Common myeloid progenitor, CD34-positive (primary cell): Measurements from ENCODE around the gene EGFR.

Experiments
- CTCF ChIA-PET: fragments of 350-600 bp; sonication (Branson Sonifier 250); formaldehyde crosslinking; loops from one replicate; lab custom pipeline; 2021; ENCODE audit warnings: antibody characterized with exemption; lab: Charles Lee
- POLR2A ChIA-PET: fragments of 350-600 bp; sonication (Branson Sonifier 250); formaldehyde crosslinking; loops from one replicate; lab custom pipeline; 2021; ENCODE audit warnings: antibody characterized with exemption; lab: Charles Lee
- DNase-seq, 3 donors: peaks; one replicate each; pipeline versions ENCODE4 v3.0.0 to v3.0.0-alpha.2; 2013
- H3K27ac ChIP-seq, 2 experiments: 1 replicate in 1 of 2; 2 replicates in 1 of 2; pipeline ENCODE4 v1.7.0; 2013; ENCODE audit warnings: inconsistent platforms in 2 of 2, low read length in 2 of 2, mild to moderate bottlenecking in 2 of 2, low read depth in 1 of 2, moderate library complexity in 1 of 2; ENCODE audit not compliant: severe bottlenecking in 2 of 2, insufficient read depth in 1 of 2, poor library complexity in 1 of 2
- H3K27me3 ChIP-seq, 5 experiments: replicated peaks in 2 of 5; 1 replicate in 3 of 5; 2 replicates in 2 of 5; pipeline versions ENCODE4 v1.6.1 to v1.7.0; 2013; ENCODE audit warnings: low read length in 4 of 5, mild to moderate bottlenecking in 2 of 5, moderate library complexity in 2 of 5, inconsistent platforms in 1 of 5; ENCODE audit not compliant: insufficient read depth in 5 of 5, control insufficient read depth in 4 of 5
- H3K36me3 ChIP-seq, 4 experiments: 1 replicate in 2 of 4; 2 replicates in 2 of 4; pipeline versions ENCODE4 v1.6.1 to v1.7.0; 2013; ENCODE audit warnings: low read length in 3 of 4, control low read depth in 1 of 4, mild to moderate bottlenecking in 1 of 4; ENCODE audit not compliant: control insufficient read depth in 4 of 4, insufficient read depth in 4 of 4
- H3K4me1 ChIP-seq, 4 experiments: 1 replicate in 3 of 4; 2 replicates in 1 of 4; pipeline versions ENCODE4 v1.6.1 to v1.7.1; 2013; ENCODE audit warnings: low read length in 3 of 4, mild to moderate bottlenecking in 3 of 4, control low read depth in 1 of 4, inconsistent platforms in 1 of 4, moderate library complexity in 1 of 4; ENCODE audit not compliant: control insufficient read depth in 4 of 4, insufficient read depth in 4 of 4; ENCODE audit errors: control extremely low read depth in 1 of 4
- H3K4me3 ChIP-seq, 7 experiments: 1 replicate in 4 of 7; 2 replicates in 3 of 7; pipeline versions ENCODE4 v1.5.1 to v1.7.0; 2013; ENCODE audit warnings: mild to moderate bottlenecking in 7 of 7, low read length in 6 of 7, moderate library complexity in 6 of 7, inconsistent platforms in 2 of 7, low read depth in 2 of 7, control low read depth in 1 of 7; ENCODE audit not compliant: insufficient read depth in 4 of 7, control insufficient read depth in 1 of 7; ENCODE audit errors: extremely low read depth in 1 of 7
- H3K9me3 ChIP-seq, 5 experiments: 1 replicate in 4 of 5; 2 replicates in 1 of 5; pipeline versions ENCODE4 v1.6.1 to v1.7.1; 2013; ENCODE audit warnings: low read length in 4 of 5, mild to moderate bottlenecking in 2 of 5, inconsistent platforms in 1 of 5, low read depth in 1 of 5, moderate library complexity in 1 of 5; ENCODE audit not compliant: control insufficient read depth in 4 of 5, insufficient read depth in 2 of 5; ENCODE audit errors: control extremely low read depth in 1 of 5
- WGBS: methylation state at CpG from one replicate; pipeline ENCODE4 v1.1.5; 2013; ENCODE audit not compliant: insufficient coverage; 5-methylcytosine and 5-hydroxymethylcytosine counted together

Gene EGFR

GRCh38 chr7:55016061-55016745, 2.6 kb upstream of the EGFR start:
- Histone ChIP-seq H3K36me3 (no peaks in the 10 kb centered on the region), H3K4me1 (peaks cover 0 to 17% (median 8%) of the 10 kb centered on the region in 4 experiments), H3K27ac (no peak overlapping the region), H3K27me3 (peaks cover 4 to 71% (median 26%) of the 10 kb centered on the region in 5 experiments), H3K9me3 (peaks cover 0 to 2% (median 0%) of the 10 kb centered on the region in 5 experiments), H3K4me3 (no peak overlapping the region)
- POLR2A ChIA-PET, result interaction anchor here (0.7 kb wide), 1 partner anchor 1524 kb away, joined by 4 read pairs; no protein-coding TSS in a partner anchor
- CTCF ChIA-PET, result no interaction called here
- WGBS, result 100% methylated on average over 3 of the region's 5 CpGs
- DNase-seq, result no peak

- ChIA-PET CTCF (no interaction called here), POLR2A (interaction anchor here (0.9 kb wide), 1 partner anchor 35 kb away, joined by 3 read pairs; no protein-coding TSS in a partner anchor)
- H3K4me3 ChIP-seq, result no peak overlapping the region
- DNase-seq, result no peak
- peaks cover 0 to 17% (median 8%) of the 10 kb centered on the region in 4 experiments for H3K4me1 ChIP-seq
- peaks cover 7 to 76% (median 28%) of the 10 kb centered on the region in 5 experiments for H3K27me3 ChIP-seq
- H3K36me3 ChIP-seq, result no peaks in the 10 kb centered on the region
- 97% methylated on average over 3 of the region's 3 CpGs for WGBS
- H3K9me3 ChIP-seq, result peaks cover 0 to 2% (median 0%) of the 10 kb centered on the region in 5 experiments
- H3K27ac ChIP-seq, result no peak overlapping the region
These were observed 2.1 kb upstream of the EGFR start for GRCh38 chr7:55016746-55017090.

- Histone ChIP-seq H3K4me3 (no peak overlapping the region), H3K36me3 (no peaks in the 10 kb centered on the region), H3K27me3 (peaks cover 7 to 86% (median 28%) of the 10 kb centered on the region in 5 experiments), H3K9me3 (peaks cover 0 to 2% (median 0%) of the 10 kb centered on the region in 5 experiments), H3K4me1 (peaks cover 0 to 17% (median 8%) of the 10 kb centered on the region in 4 experiments), H3K27ac (no peak overlapping the region)
- DNase-seq, result no peak
- CTCF ChIA-PET, result no interaction called here
- POLR2A ChIA-PET, result no interaction called here
- WGBS, result 77% methylated on average over 5 of the region's 6 CpGs
These were observed 976 bp upstream of the EGFR start for GRCh38 chr7:55017841-55018240.

- ChIA-PET CTCF (no interaction called here), POLR2A (no interaction called here)
- DNase-seq, result no peak
- Histone ChIP-seq H3K27ac (no peak overlapping the region), H3K36me3 (no peaks in the 10 kb centered on the region), H3K9me3 (no peaks in the 10 kb centered on the region), H3K4me1 (peaks cover 0 to 17% (median 8%) of the 10 kb centered on the region in 4 experiments), H3K27me3 (peaks cover 7 to 87% (median 28%) of the 10 kb centered on the region in 5 experiments), H3K4me3 (peak overlapping the region in 6 of 7 experiments; percentile 13 to 67 (median 48))
- under 1% methylated on average over 64 of the region's 70 CpGs for WGBS
These were observed 424 bp downstream of the EGFR start for GRCh38 chr7:55019191-55019690.

- no peak for DNase-seq
- Histone ChIP-seq H3K9me3 (no peaks in the 10 kb centered on the region), H3K36me3 (no peaks in the 10 kb centered on the region), H3K4me1 (peaks cover 0 to 17% (median 8%) of the 10 kb centered on the region in 4 experiments), H3K4me3 (peak overlapping the region in 4 of 7 experiments; percentile 38 to 67 (median 58)), H3K27me3 (peaks cover 7 to 84% (median 24%) of the 10 kb centered on the region in 5 experiments), H3K27ac (no peak overlapping the region)
- ChIA-PET CTCF (no interaction called here), POLR2A (no interaction called here)
- 1% methylated on average over 58 of the region's 78 CpGs for WGBS
These were observed 1.1 kb downstream of the EGFR start for GRCh38 chr7:55019691-55020465.

- no peak for DNase-seq
- Histone ChIP-seq H3K4me1 (peaks cover 0 to 17% (median 8%) of the 10 kb centered on the region in 4 experiments), H3K27me3 (peaks cover 7 to 81% (median 24%) of the 10 kb centered on the region in 5 experiments), H3K36me3 (no peaks in the 10 kb centered on the region), H3K4me3 (no peak overlapping the region), H3K9me3 (no peaks in the 10 kb centered on the region), H3K27ac (no peak overlapping the region)
- POLR2A ChIA-PET, result no interaction called here
- CTCF ChIA-PET, result no interaction called here
- WGBS, result 76% methylated on average over 10 of the region's 11 CpGs
These were observed 1.7 kb downstream of the EGFR start for GRCh38 chr7:55020466-55020871.
